ENCODE data around the gene EMP3. TPM values are rescaled to one million over a fixed set of nuclear protein-coding genes. Genes with fewer than 3 reads are reported as not detected.

EMP3 gene
- total RNA-seq, 1 donor from 2014 or later: 309 TPM

DNA sequence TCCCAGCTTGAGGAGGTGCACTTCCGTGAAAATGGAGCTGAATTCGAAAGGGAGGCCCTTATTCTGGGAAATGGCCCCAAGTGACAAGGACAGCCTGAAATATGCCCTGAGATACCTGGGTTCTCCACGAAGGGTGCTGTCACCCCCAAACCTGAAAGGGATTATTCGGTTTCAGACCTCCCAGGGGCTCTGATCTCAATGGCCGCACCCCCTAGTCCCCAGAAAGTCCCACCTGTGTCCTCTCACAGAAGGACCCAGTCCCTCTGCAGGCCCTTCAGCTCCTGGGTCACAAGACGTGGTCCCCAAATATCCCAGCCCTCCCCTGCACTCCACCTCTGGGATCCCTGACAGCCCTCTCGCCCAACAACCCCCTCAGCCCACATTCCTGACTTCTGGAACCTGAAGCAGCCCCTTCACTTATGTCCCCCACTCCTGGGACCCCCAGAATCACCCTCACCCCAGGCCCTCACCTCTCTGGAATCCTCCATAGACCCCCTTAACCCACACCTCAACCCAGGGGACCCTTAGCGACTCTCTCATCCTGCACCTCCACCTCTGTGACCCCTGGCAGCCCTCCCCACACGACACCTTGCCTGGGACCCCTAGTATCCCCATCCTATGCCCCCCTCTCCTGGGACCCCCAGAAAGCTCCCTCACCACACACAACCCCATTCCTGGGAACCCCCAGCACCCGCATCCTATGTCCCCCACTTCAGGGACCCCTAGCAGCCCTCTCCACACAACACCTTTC is 39.4 kb downstream of the EMP3 start:
- H3K4me3 Mint-ChIP-seq: peak overlapping the region; percentile 87
- CTCF ChIA-PET: interaction anchor here (1.1 to 2.5 kb wide), 4 partner anchors 14 to 44 kb away, joined by 3 to 22 read pairs (median 10); partner anchors contain the start of gene KDELR1
- H3K4me1 Mint-ChIP-seq: peaks cover 19% of the 10 kb centered on the region
- intact Hi-C loops (cut with micrococcal nuclease): loop anchor here (1.0 to 5.0 kb wide), 10 partner anchors 26 to 1133 kb away; partner anchors contain the start of genes CYTH2, EMP3, GRWD1 and LIG1
- ATAC-seq (ENCODE audit: low read depth) (no peak), DNase-seq (no peak)
- no peaks in the 10 kb centered on the region for H3K9me3 Mint-ChIP-seq
- H3K36me3 Mint-ChIP-seq (ENCODE audit: low read depth): peaks cover 6% of the 10 kb centered on the region
- peak overlapping the region; percentile 93 for H3K27ac Mint-ChIP-seq
- POLR2A ChIA-PET: interaction anchor here (0.6 to 3.1 kb wide), 17 partner anchors 18 to 1533 kb away, joined by 3 to 48 read pairs (median 4); partner anchors contain the start of genes CARD8, EMP3, KDELR1 and RPL18
- no peaks in the 10 kb centered on the region for H3K27me3 Mint-ChIP-seq
- TF ChIP-seq, protein P1, sequence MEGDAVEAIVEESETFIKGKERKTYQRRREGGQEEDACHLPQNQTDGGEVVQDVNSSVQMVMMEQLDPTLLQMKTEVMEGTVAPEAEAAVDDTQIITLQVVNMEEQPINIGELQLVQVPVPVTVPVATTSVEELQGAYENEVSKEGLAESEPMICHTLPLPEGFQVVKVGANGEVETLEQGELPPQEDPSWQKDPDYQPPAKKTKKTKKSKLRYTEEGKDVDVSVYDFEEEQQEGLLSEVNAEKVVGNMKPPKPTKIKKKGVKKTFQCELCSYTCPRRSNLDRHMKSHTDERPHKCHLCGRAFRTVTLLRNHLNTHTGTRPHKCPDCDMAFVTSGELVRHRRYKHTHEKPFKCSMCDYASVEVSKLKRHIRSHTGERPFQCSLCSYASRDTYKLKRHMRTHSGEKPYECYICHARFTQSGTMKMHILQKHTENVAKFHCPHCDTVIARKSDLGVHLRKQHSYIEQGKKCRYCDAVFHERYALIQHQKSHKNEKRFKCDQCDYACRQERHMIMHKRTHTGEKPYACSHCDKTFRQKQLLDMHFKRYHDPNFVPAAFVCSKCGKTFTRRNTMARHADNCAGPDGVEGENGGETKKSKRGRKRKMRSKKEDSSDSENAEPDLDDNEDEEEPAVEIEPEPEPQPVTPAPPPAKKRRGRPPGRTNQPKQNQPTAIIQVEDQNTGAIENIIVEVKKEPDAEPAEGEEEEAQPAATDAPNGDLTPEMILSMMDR (IDR thresholded peaks at IDR 0.05): no peak

DNA sequence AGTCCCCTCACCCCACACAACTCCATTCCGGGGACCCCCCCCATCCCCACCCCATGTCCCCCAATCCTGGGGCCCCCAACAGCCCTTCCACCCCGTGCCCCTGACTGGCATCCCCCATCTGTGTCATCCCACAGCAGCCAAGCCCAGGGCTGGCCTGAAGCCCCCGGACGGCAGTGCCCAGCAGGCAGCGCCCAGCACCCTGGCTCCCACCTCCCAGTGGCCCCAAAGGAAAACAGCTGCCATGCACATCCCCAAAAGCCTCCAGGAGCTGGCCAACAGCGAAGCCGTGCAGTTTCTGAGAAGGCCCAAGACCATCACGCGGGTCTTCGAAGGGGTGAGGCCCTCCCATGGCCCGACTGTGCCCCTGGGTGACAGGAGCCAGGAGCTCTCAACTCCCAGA is 40.2 kb downstream of the EMP3 start:
- Mint-ChIP-seq H3K27me3 (no peaks in the 10 kb centered on the region), H3K9me3 (no peaks in the 10 kb centered on the region), H3K4me3 (no peak overlapping the region), H3K4me1 (peaks cover 19% of the 10 kb centered on the region), H3K27ac (no peak overlapping the region), H3K36me3 (ENCODE audit: low read depth) (peaks cover 6% of the 10 kb centered on the region)
- TF ChIP-seq, protein P1 (IDR thresholded peaks at IDR 0.05): no peak
- intact Hi-C loops (cut with micrococcal nuclease): no loop called here
- ATAC-seq (ENCODE audit: low read depth): no peak
- DNase-seq: no peak
- ChIA-PET CTCF (no interaction called here), POLR2A (interaction anchor here (3.1 kb wide), 1 partner anchor 26 kb away, joined by 30 read pairs; the partner anchor contains the start of gene KDELR1)

DNA sequence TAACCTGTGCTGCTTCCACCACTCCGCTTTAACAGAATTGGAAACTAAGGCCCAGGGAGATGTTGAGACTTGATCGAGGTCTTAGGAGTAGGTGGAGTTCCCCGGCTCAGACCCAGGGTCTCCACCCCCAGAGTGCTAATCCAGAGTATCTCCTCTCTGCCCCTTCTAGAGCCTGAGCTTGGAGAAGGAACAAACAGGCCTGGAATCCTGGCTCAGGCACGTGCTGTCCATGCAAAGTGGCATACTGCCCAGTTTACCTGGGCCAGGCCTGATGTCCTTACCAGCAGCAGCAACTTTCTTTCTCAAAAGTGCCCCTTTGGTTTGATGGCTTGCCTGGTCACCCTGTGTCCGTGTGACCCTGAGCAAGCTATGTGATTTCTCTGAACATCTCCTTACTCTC is 42.5 kb downstream of the EMP3 start:
- Mint-ChIP-seq H3K4me1 (peaks cover 16% of the 10 kb centered on the region), H3K9me3 (no peaks in the 10 kb centered on the region), H3K27me3 (peaks cover under 1% of the 10 kb centered on the region), H3K27ac (no peak overlapping the region), H3K4me3 (no peak overlapping the region), H3K36me3 (ENCODE audit: low read depth) (peaks cover 6% of the 10 kb centered on the region)
- intact Hi-C loops (cut with micrococcal nuclease): no loop called here
- ATAC-seq (ENCODE audit: low read depth) (no peak), DNase-seq (no peak)
- POLR2A ChIA-PET: interaction anchor here (0.6 kb wide), 1 partner anchor 211 kb away, joined by 4 read pairs; no protein-coding TSS in a partner anchor
- TF ChIP-seq, protein P1 (IDR thresholded peaks at IDR 0.05): no peak
- CTCF ChIA-PET: no interaction called here

DNA sequence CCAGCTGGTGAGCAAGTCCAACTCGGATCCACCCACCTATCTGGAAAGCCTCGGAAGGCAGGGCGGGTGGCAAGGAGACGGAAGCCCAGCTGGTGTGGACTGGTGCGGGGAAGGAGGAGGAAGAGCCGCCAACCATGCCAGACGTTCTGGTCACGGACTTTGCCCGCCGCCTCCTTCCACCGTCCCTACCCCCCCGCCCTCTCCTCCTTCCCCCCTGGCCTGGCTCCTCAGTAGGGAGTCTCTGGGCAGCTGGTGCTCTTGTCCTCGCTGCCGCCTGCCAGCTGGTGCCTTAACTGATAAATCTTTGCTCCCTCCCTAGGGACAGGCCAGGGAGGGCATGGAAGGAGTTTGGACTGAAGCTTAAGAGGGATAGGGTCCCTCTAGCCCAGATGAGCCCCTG is 43.6 kb downstream of the EMP3 start:
- no peak overlapping the region for H3K27ac Mint-ChIP-seq
- ChIA-PET CTCF (interaction anchor here (1.2 kb wide), 1 partner anchor 14 kb away, joined by 3 read pairs; no protein-coding TSS in a partner anchor), POLR2A (interaction anchor here (0.6 kb wide), 1 partner anchor 121 kb away, joined by 8 read pairs; no protein-coding TSS in a partner anchor)
- H3K36me3 Mint-ChIP-seq (ENCODE audit: low read depth): peaks cover 2% of the 10 kb centered on the region
- TF ChIP-seq, protein P1 (IDR thresholded peaks at IDR 0.05): no peak
- intact Hi-C loops (cut with micrococcal nuclease): no loop called here
- DNase-seq: no peak
- peaks cover 2% of the 10 kb centered on the region for H3K27me3 Mint-ChIP-seq
- H3K9me3 Mint-ChIP-seq: no peaks in the 10 kb centered on the region
- no peak overlapping the region for H3K4me3 Mint-ChIP-seq
- no peak for ATAC-seq (ENCODE audit: low read depth)
- H3K4me1 Mint-ChIP-seq: peaks cover 10% of the 10 kb centered on the region

DNA sequence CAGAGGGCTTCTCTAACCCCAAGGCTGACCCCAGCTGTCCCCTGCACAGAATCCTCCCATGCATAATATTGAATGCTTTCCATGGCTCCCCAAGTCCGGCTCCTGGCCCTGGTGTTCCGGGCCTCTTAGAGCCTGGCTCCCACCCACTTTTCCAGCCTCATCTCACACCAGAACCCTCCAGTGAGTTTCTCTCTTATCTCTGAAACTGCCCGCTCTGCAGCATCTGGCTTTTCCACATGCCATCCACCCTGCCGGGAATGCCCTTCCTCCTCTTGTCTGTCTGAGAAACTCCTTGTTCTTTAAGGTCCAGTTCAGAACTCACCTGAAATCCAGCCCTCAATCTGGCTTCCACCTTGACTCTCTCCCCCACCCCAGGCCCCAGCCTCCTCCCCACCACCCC is 45.6 kb downstream of the EMP3 start:
- peak overlapping the region; percentile 47 for H3K27ac Mint-ChIP-seq
- TF ChIP-seq, protein P1 (IDR thresholded peaks at IDR 0.05): no peak
- ATAC-seq (ENCODE audit: low read depth) (no peak), DNase-seq (no peak)
- H3K27me3 Mint-ChIP-seq: peaks cover 2% of the 10 kb centered on the region
- H3K36me3 Mint-ChIP-seq (ENCODE audit: low read depth): no peaks in the 10 kb centered on the region
- intact Hi-C loops (cut with micrococcal nuclease): no loop called here
- H3K4me3 Mint-ChIP-seq: no peak overlapping the region
- H3K4me1 Mint-ChIP-seq: no peaks in the 10 kb centered on the region
- CTCF ChIA-PET: interaction anchor here (0.9 kb wide), 1 partner anchor 21 kb away, joined by 5 read pairs; the partner anchor contains the start of gene KDELR1
- no peaks in the 10 kb centered on the region for H3K9me3 Mint-ChIP-seq
- POLR2A ChIA-PET: no interaction called here
